Liver (tissue), 3 donors: ENCODE measurements around the gene ATG14.

ENCODE experiments used
- CTCF ChIP-seq: fragments of 150-350 bp; IDR thresholded peaks from 2 replicates; pipeline ENCODE4 v1.5.1; 2017; ENCODE audit warnings: improper control_type of control experiment, low read depth, low read length; ENCODE audit not compliant: missing input control
- FOXA1 ChIP-seq: IDR thresholded peaks from 2 replicates; pipeline ENCODE4 v1.6.1; 2016; ENCODE audit warnings: antibody characterized with exemption
- MAX ChIP-seq: IDR thresholded peaks from 2 replicates; pipeline ENCODE4 v1.6.1; 2016; ENCODE audit warnings: antibody characterized with exemption
- RAD21 ChIP-seq, 2 donors: IDR thresholded peaks; 2 replicates each; pipeline ENCODE4 v1.6.1; 2016; ENCODE audit warnings: antibody characterized with exemption in 2 of 2, mild to moderate bottlenecking in 2 of 2
- TAF1 ChIP-seq: conservative IDR thresholded peaks from 2 replicates; pipeline ENCODE4 v1.6.1; 2016; ENCODE audit warnings: antibody characterized with exemption, mild to moderate bottlenecking
- donor health status: healthy.
- donor health status: healthy.

GRCh38 chr14:55349565-55349964, 62.1 kb downstream of the ATG14 start:
- TF ChIP-seq CTCF, result no peak
- TF ChIP-seq MAX, result no peak
- TF ChIP-seq RAD21 (IDR thresholded peaks at IDR 0.05), result no peak
- TF ChIP-seq FOXA1, result no peak
- TF ChIP-seq TAF1, result no peak
